GM10847 (cell line): ENCODE data around the gene HFE.

ENCODE experiments used
- POLR2A ChIP-seq: IDR thresholded peaks from 2 replicates; pipeline ENCODE4 v1.6.1; 2011; ENCODE audit not compliant: insufficient read length; ENCODE audit errors: extremely low read depth

The HFE gene

DNA sequence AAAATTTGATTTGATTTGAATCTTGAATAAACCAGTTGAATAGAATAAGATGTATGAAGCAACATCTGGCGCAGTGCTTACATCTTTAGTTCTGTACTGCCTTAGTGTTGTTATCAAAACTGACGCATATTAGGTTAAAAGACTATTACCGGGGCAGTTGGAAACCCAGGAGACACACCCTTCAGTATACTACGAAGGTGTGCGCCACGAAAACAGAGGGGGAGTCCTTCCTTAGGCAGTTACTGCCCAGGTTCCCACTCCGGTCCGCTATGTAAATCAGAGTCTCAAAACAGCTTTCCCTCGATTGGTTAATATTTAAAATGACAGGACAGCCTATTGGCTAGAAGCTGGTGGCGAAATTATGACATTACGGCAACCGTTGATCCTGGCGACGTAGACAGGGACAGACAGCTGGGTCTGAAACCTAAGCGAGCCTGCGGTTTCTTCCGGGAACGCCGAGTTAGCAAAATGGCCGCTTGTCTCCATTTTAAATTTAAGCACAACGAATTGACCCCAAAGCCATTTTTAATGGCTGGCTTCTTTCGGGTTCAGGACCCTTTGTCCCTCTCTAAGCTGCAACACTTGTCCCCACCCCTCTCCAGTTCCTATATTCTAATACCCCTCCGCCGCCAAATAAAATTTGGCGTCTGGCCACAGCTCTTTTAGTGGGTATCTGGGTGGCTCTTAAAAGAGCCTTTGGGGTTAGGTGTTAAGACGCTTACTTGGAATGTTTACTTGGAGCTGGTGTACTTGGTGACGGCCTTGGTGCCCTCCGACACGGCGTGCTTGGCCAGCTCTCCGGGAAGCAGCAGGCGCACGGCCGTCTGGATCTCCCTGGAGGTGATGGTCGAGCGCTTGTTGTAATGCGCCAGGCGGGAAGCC, 35.8 kb downstream of the HFE start:
- TF ChIP-seq POLR2A, result peak; percentile 84

DNA sequence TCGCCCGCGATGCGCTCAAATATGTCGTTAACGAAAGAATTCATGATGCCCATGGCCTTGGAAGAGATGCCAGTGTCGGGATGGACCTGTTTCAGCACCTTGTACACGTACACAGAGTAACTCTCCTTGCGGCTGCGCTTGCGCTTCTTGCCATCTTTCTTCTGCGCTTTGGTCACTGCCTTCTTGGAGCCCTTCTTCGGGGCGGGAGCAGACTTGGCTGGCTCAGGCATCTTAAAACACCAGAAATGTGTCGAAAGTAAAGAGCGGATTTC, 36.4 kb downstream of the HFE start:
- TF ChIP-seq POLR2A, result peak; percentile 82

DNA sequence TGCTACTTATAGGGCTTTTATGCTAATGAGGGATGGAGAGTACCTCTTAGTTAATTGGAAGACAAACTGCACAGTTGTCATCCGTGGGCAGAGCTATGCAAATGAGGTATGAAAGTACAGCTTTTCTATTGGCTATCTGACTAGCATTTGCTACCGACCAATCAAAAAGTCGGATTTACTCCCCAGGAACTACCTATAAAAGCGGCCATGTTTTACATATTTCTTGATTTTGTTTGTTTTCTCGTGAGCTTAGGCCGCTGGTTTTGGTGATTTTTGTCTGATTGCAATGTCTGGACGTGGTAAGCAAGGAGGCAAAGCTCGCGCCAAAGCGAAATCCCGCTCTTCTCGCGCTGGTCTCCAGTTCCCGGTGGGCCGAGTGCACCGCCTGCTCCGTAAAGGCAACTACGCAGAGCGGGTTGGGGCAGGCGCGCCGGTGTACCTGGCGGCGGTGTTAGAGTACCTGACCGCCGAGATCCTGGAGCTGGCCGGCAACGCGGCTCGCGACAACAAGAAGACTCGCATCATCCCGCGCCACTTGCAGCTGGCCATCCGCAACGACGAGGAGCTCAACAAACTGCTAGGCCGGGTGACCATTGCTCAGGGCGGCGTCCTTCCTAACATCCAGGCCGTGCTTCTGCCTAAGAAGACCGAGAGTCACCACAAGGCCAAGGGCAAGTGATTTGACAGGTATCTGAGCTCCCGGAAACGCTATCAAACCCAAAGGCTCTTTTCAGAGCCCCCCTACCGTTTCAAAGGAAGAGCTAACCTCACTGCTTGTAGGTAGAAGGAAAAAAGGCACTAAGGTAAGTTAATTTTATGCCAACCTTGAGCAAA, 36.9 kb downstream of the HFE start:
- TF ChIP-seq POLR2A, result peak; percentile 96

DNA sequence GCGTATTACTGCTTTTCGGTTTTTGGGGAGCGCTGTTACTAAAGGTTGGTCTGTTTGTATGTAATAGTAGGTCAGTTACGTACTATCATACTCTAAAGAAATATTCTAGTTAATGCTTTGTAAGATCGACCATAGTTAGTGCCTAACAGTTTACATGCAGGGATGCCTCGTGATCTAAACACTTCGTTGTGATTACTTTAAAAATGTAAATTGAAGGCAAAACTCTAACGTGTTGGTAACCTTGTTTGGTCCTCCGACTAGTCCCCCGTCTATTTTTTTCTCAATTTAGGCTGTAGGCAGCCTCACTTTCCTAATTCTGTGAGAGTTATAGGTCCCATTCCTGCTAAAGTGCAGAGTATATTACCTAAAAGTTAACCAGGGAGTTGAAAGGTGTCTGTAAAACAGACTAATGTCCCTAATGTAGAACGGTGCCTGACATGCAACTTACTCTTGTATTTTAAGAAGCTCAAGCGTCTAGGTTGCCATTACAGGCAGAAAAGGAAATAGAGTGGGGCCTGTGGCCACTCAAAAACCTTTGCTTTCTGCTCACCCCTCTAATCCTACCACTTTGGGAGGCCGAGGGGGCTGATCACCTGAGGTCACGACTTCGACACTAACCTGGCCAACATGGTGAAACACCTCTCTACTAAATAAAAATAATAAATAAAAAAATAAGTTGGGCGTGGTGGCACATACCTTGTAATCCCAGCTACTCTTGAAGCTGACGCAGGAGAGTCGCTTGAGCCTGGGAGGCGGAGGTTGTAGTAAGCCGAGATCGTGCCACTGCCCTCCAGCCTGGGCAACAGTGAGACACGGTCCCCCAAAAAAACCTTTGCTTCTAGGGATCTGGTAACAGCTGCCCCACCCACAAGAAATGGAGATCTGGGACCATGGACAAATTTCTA, 37.8 kb downstream of the HFE start:
- TF ChIP-seq POLR2A, result no peak

DNA sequence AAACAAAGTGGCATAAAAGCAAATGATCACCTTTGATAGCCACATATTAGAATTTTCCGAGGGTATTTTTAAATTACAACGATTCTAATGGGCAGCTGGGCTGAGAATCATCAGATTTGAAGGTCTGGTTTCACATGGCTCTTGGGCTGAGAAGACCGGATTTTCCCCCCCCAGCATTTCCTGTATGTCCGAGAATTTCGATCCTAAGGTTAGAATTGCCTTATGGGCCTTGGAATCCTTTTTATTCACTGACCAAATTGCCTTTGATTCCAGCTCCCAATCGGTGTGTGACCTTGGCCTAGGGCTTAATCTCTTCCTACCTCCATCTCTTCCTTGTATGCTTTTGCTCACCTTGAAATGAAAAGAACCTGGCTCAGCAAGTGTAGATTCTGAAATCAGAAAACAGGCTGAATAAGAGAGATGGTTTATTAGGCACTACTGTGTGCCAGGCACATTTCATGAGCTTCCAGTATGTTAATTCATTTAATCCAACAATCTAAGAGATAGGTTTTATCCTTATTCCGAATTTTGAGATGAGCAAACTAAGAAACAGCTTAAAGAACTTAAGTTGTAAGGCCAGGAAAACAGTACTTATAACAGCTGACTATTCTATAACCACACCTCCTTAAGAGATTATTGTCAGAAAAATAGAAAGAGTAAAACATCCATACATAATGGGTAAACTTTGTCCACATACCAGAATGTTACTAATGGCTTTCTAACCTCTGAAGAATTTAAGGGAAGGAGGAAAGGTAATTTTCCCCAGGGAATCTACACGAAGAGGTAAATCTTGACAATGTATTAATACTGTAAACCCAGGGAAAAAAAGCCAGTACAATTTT, 39.4 kb downstream of the HFE start:
- TF ChIP-seq POLR2A, result no peak

DNA sequence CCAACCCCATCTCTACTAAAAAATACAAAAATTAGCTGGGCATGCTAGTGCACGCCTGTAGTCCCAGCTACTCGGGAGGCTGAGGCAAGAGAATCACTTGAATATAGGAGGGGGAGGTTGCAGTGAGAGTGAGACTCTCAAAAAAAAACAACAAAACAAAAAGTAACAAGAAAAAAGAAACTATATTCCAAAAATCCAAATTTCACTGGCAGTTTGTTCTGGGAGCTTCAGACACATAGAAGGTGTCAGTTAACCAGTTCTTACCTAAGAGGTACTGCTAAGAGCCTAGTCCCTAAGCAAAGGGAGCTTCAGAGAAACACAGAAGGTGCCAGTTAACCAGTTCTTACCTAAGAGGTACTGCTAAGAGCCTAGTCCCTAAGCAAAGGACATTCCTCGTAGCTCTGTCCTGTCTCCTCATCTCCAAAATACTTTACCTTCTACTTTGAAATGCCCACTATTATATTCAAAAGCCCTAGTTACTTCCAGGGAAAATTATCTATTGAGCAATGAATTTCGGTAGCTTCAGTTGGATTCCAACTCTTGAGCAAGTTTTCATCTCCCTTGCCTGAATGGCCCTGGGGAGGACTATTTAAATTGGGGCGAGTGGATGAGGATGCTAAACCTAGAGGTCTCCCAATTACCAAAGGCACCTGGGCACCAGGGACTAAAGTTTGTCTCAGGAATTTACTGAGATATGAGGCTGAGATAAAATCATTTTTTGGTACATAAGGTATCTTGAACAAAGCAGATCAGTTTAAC, 41.0 kb downstream of the HFE start:
- no peak for TF ChIP-seq POLR2A

DNA sequence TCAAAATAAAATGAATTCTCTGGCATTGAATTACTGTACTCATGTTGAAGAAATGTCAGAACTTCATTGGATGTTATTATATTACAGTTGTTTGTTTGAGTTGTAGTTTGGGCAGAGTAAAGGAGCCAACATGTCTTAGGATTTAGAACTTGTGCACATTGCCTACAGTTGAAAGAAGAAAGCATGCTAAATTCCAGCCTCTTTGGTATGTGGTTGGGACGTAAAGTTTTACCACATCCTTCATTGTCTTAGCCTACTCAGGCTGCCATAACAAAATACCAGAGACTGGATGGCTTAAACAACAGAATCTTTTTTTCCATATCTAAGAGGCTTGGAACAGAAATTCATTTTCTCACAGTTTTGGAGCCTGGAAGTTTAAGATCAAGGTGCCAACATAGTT, 42.4 kb downstream of the HFE start:
- TF ChIP-seq POLR2A, result no peak

DNA sequence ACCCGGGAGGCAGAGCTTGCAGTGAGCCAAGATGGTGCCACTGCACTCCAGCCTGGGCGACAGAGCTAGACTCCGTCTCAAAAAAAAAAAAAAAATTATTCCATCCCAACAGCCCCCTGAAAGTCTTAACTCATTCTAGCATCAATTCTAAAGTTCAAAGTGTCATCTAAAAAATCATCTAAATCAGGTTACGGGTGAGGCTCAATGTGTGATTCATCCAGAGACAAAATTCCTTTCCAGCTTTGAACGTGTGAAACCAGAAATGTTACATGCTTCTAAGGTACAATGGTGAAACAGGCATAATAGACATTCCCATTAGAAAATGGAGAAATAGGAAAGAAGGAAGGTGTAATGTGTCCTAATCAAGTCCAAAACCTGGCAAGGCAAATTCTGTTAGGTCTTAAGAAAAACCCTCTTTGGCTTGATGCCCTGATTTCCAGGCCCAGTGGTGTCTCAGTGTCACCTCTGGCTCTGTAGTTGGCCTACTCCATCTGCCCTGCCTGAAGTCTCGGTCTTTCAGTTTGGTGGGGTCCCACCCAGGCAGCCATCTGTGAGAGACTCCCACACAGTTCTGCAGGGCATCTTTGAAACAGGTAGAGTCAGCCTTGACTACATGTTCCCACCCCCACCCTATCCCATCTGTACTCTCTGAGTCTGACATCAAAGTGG, 43.5 kb downstream of the HFE start:
- TF ChIP-seq POLR2A, result no peak

DNA sequence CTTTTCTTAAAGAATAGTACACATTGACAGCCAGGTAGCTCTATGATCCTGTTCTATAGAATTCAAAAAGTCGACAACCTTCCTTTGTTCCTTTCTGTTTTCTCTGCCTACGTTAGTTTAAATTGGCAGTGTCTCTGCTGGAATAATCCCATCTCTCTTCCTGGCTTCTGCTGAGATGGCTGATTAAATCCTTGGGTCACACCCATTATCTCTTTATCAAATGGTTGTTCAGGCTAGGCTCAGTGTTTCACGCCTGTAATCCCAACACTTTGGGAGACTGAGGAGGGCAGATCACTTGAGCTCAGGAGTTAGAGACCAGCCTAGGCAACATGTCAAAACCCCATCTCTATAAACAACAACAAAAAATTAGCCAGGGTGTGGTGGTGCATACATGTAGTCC, 44.4 kb downstream of the HFE start:
- no peak for TF ChIP-seq POLR2A

DNA sequence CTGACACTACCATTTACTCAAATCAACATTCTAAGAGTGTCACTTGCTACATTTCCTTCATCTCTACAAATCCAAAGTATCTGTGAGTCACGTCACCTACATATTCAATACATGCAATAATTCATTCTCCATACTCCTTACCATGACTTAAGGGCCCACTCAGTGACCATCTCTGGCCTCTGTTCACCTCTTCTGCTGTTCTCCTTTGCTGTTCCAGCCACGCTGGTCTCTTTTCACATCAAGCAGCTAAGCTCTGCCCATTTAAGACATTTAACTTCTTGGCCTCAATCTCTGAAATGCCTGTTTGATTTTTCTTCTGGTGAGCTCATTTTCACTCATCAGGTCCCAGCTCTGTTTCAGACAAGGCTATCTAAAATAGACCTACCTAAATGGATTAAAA, 46.5 kb downstream of the HFE start:
- no peak for TF ChIP-seq POLR2A

DNA sequence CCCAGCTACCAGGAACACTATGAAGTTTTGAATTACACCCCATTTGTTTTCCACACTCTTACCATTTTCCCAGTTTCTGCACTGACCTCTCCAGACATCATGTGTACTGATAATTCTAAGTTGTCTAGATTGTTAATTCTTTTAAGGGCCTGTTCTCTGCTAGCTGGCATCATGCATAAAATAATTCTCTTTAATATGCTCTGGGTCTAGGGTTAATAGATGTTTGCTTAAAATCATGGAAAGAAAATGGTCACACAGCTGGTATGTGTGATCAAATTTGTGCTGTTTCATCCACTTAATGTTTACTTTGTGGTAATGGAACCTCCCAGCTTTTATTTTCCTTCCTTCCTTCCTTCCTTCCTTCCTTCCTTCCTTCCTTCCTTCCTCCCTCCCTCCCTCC, 49.1 kb downstream of the HFE start:
- TF ChIP-seq POLR2A, result no peak

DNA sequence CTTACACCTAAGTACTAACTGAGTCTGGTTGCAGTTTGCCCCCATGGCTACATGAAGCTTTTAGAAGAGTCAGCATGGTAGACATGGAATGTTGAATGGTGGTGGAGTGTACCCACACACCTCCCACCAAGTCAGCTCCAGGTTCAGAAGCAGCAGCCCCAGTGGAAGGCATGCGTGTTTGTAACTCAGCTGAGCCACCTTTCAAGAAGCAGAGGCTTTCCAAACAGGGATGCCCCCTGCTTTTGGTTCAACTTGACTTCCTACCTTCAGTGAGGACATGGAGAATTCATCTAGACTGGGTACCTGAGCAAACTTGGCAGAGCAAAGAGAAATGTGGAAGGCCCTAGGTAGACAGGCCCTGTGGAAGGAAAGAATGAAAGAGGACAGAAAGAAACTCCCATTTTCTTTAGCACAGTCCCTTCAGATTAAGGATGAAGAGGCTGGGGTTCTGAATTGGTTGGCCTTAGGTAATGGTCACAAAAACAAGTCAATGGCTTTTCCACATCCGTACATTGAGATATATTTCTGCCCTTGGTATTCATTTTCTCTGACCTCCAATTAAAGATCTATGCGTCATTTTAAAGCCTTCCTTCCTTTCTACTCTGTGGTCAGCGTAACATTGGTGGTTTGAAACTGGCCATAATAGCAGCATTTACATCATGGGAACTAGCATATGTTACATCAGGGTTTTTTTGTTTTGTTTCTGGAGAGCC, 53.2 kb downstream of the HFE start:
- no peak for TF ChIP-seq POLR2A

DNA sequence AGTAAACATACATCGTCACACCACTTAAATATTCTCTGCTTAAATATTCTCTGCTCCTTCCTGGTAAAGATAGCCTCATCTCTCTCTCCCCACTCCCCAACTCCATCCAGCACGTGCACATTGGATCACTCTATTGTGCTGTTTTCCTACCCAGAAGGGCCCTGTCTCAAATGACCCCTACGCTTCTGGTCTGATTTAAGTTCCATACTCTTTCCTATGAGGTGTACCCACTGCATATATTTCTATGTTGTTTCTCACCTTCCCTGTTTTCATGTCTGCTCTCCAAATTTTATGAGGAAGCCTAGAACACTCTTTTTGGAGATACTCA, 53.7 kb downstream of the HFE start:
- TF ChIP-seq POLR2A, result no peak
